SJSA1 (cell line): ENCODE data around the gene CCDC172. TPM values are rescaled to one million over a fixed set of nuclear protein-coding genes. Genes with fewer than 3 reads are reported as not detected.
"Not testable (repeated sequence)": the region's sequence is repeated elsewhere in the genome, so short reads cannot be mapped to it uniquely, and the experiment has no call there.

Source experiments
- DNase-seq, 2 experiments: peaks; one replicate each; pipeline ENCODE4 v3.0.0-alpha.2; 2015 to 2020; ENCODE audit warnings: low spot score in 2 of 2, low read depth in 1 of 2
- H3K27ac ChIP-seq: fragments of 250-450 bp; sonication (Bioruptor Pico); 2 replicates; pipeline ENCODE4 v1.5.1; 2020; ENCODE audit warnings: mild to moderate bottlenecking, moderate library complexity
- H3K27me3 ChIP-seq: fragments of 250-450 bp; sonication (Bioruptor Pico); replicated peaks from 2 replicates; pipeline ENCODE4 v1.5.1; 2020; ENCODE audit warnings: mild to moderate bottlenecking, moderate library complexity
- H3K36me3 ChIP-seq: fragments of 250-450 bp; sonication (Bioruptor Pico); 2 replicates; pipeline ENCODE4 v1.5.1; 2020; ENCODE audit warnings: mild to moderate bottlenecking
- H3K4me1 ChIP-seq: fragments of 250-450 bp; sonication (Bioruptor Pico); replicated peaks from 2 replicates; pipeline ENCODE4 v1.6.1; 2021; ENCODE audit warnings: mild to moderate bottlenecking
- H3K4me3 ChIP-seq: fragments of 250-450 bp; sonication (Bioruptor Pico); 2 replicates; pipeline ENCODE4 v1.5.1; 2020; ENCODE audit warnings: mild to moderate bottlenecking
- H3K9me3 ChIP-seq: fragments of 250-450 bp; sonication (Bioruptor Pico); replicated peaks from 2 replicates; pipeline ENCODE4 v1.5.1; 2020; ENCODE audit warnings: mild to moderate bottlenecking
- total RNA-seq: library from RNA; depleted of rRNA; stranded (reverse); fragments of >200 nt; shearing (Covaris generic); gene quantifications from 2 replicates; pipeline ENCODE4 v1.2.3, GENCODE V29; 2014

CCDC172 gene
- total RNA-seq, 1 experiment from 2014 or later: not detected

GRCh38 chr10:116364868-116365267 lies 40.6 kb downstream of the CCDC172 start:
- H3K27me3 ChIP-seq: no peaks in the 10 kb centered on the region
- no peak for DNase-seq
- no peaks in the 10 kb centered on the region for H3K4me1 ChIP-seq
- no peaks in the 10 kb centered on the region for H3K9me3 ChIP-seq
- H3K4me3 ChIP-seq: no peak overlapping the region
- H3K36me3 ChIP-seq: no peaks in the 10 kb centered on the region
- no peak overlapping the region for H3K27ac ChIP-seq

GRCh38 chr10:116371737-116372136 lies 47.5 kb downstream of the CCDC172 start:
- Histone ChIP-seq H3K27me3 (no peaks in the 10 kb centered on the region), H3K4me3 (no peak overlapping the region), H3K4me1 (no peaks in the 10 kb centered on the region), H3K27ac (no peak overlapping the region), H3K9me3 (no peaks in the 10 kb centered on the region), H3K36me3 (no peaks in the 10 kb centered on the region)
- no peak for DNase-seq

GRCh38 chr10:116382290-116382689 lies 58.0 kb downstream of the CCDC172 start:
- DNase-seq: no peak
- H3K9me3 ChIP-seq: no peaks in the 10 kb centered on the region
- H3K4me3 ChIP-seq: no peak overlapping the region
- 0 out of 2 replicates have a peak, but pooled peaks cover 2% of the 10 kb centered on the region for H3K27me3 ChIP-seq
- H3K27ac ChIP-seq: no peak overlapping the region
- no peaks in the 10 kb centered on the region for H3K4me1 ChIP-seq
- no peaks in the 10 kb centered on the region for H3K36me3 ChIP-seq

- Histone ChIP-seq H3K4me1 (no peaks in the 10 kb centered on the region), H3K9me3 (no peaks in the 10 kb centered on the region), H3K27ac (no peak overlapping the region), H3K36me3 (no peaks in the 10 kb centered on the region), H3K4me3 (no peak overlapping the region), H3K27me3 (0 out of 2 replicates have a peak, but pooled peaks cover 6% of the 10 kb centered on the region)
- DNase-seq: no peak
These were observed 61.1 kb downstream of the CCDC172 start for GRCh38 chr10:116385311-116385710.

- H3K36me3 ChIP-seq: no peaks in the 10 kb centered on the region
- no peaks in the 10 kb centered on the region for H3K9me3 ChIP-seq
- DNase-seq: peak in 1 of 2 experiments; percentile 25
- no peak overlapping the region for H3K4me3 ChIP-seq
- no peaks in the 10 kb centered on the region for H3K4me1 ChIP-seq
- 0 out of 2 replicates have a peak, but pooled peaks cover 6% of the 10 kb centered on the region for H3K27me3 ChIP-seq
- H3K27ac ChIP-seq: no peak overlapping the region
These were observed 62.0 kb downstream of the CCDC172 start for GRCh38 chr10:116385994-116386809.

- H3K9me3 ChIP-seq, H3K4me3 ChIP-seq, H3K4me1 ChIP-seq, DNase-seq, H3K27me3 ChIP-seq, H3K36me3 ChIP-seq, H3K27ac ChIP-seq: not testable (repeated sequence)
These were observed 69.1 kb downstream of the CCDC172 start for GRCh38 chr10:116393246-116393831.

GRCh38 chr10:116395223-116395985 lies 71.2 kb downstream of the CCDC172 start:
- Histone ChIP-seq H3K27ac (no peak overlapping the region), H3K27me3 (no peaks in the 10 kb centered on the region), H3K9me3 (no peaks in the 10 kb centered on the region), H3K36me3 (no peaks in the 10 kb centered on the region), H3K4me1 (no peaks in the 10 kb centered on the region), H3K4me3 (no peak overlapping the region)
- DNase-seq: no peak

- DNase-seq: no peak
- Histone ChIP-seq H3K36me3 (no peaks in the 10 kb centered on the region), H3K9me3 (no peaks in the 10 kb centered on the region), H3K27me3 (no peaks in the 10 kb centered on the region), H3K4me3 (no peak overlapping the region), H3K27ac (no peak overlapping the region), H3K4me1 (no peaks in the 10 kb centered on the region)
These were observed 74.0 kb downstream of the CCDC172 start for GRCh38 chr10:116398224-116398623.

GRCh38 chr10:116402858-116403257 lies 78.6 kb downstream of the CCDC172 start:
- no peak for DNase-seq
- H3K36me3 ChIP-seq: no peaks in the 10 kb centered on the region
- no peaks in the 10 kb centered on the region for H3K27me3 ChIP-seq
- no peaks in the 10 kb centered on the region for H3K9me3 ChIP-seq
- H3K4me3 ChIP-seq: no peak overlapping the region
- H3K27ac ChIP-seq: no peak overlapping the region
- H3K4me1 ChIP-seq: no peaks in the 10 kb centered on the region

GRCh38 chr10:116403740-116404250 lies 79.5 kb downstream of the CCDC172 start:
- Histone ChIP-seq H3K27me3 (no peaks in the 10 kb centered on the region), H3K4me1 (no peaks in the 10 kb centered on the region), H3K4me3 (no peak overlapping the region), H3K9me3 (no peaks in the 10 kb centered on the region), H3K27ac (no peak overlapping the region), H3K36me3 (no peaks in the 10 kb centered on the region)
- DNase-seq: no peak

GRCh38 chr10:116408719-116409118 lies 84.5 kb downstream of the CCDC172 start:
- H3K4me3 ChIP-seq: no peak overlapping the region
- H3K4me1 ChIP-seq: no peaks in the 10 kb centered on the region
- no peaks in the 10 kb centered on the region for H3K9me3 ChIP-seq
- H3K27ac ChIP-seq: no peak overlapping the region
- DNase-seq: no peak
- H3K36me3 ChIP-seq: no peaks in the 10 kb centered on the region
- H3K27me3 ChIP-seq: no peaks in the 10 kb centered on the region; the same call in 1 of the 2 replicates

GRCh38 chr10:116410351-116410750 lies 86.1 kb downstream of the CCDC172 start:
- Histone ChIP-seq H3K36me3 (no peaks in the 10 kb centered on the region), H3K27ac (no peak overlapping the region), H3K9me3 (no peaks in the 10 kb centered on the region), H3K27me3 (no peaks in the 10 kb centered on the region; the same call in 1 of the 2 replicates), H3K4me3 (no peak overlapping the region), H3K4me1 (no peaks in the 10 kb centered on the region)
- no peak for DNase-seq

- Histone ChIP-seq H3K4me1 (no peaks in the 10 kb centered on the region), H3K36me3 (no peaks in the 10 kb centered on the region), H3K4me3 (no peak overlapping the region), H3K9me3 (no peaks in the 10 kb centered on the region), H3K27me3 (no peaks in the 10 kb centered on the region), H3K27ac (no peak overlapping the region)
- DNase-seq: no peak
These were observed 93.6 kb downstream of the CCDC172 start for GRCh38 chr10:116417821-116418220.

GRCh38 chr10:116418389-116418788 lies 94.1 kb downstream of the CCDC172 start:
- Histone ChIP-seq H3K9me3 (no peaks in the 10 kb centered on the region), H3K4me3 (no peak overlapping the region), H3K36me3 (no peaks in the 10 kb centered on the region), H3K27ac (no peak overlapping the region), H3K4me1 (no peaks in the 10 kb centered on the region), H3K27me3 (no peaks in the 10 kb centered on the region)
- no peak for DNase-seq
